SK-N-SH treated with all-trans-retinoic acid at 6 μM for 48 hours (cell line): ENCODE data around the gene TCN1.

Experiments used
- ATAC-seq: fragments of 200-7000 bp; cut with Tn5 transposase; 3 replicates; pipeline ENCODE4 v1.9.1; 2020; ENCODE audit warnings: mild to moderate bottlenecking, moderate library complexity
- ARNTL ChIP-seq: fragments of 450-650 bp; formaldehyde crosslinking; IDR thresholded peaks from 2 replicates; pipeline ENCODE4 v1.5.0; 2020; ENCODE audit warnings: low read depth, mild to moderate bottlenecking, moderate library complexity, borderline replicate concordance
- CREB5 ChIP-seq: fragments of 250-450 bp; sonication (Bioruptor Pico); IDR thresholded peaks from 2 replicates; pipeline ENCODE4 v1.5.1; 2020; ENCODE audit warnings: low read depth, mild to moderate bottlenecking, moderate library complexity
- CSRNP3 ChIP-seq: fragments of 250-450 bp; sonication (Bioruptor Pico); IDR thresholded peaks from 2 replicates; pipeline ENCODE4 v1.5.1; 2021; ENCODE audit warnings: mild to moderate bottlenecking, moderate library complexity
- ESRRG ChIP-seq: fragments of 250-450 bp; sonication (Bioruptor Pico); IDR thresholded peaks from 2 replicates; pipeline ENCODE4 v1.6.1; 2021; ENCODE audit warnings: mild to moderate bottlenecking
- GLIS3 ChIP-seq: fragments of 250-450 bp; sonication (Bioruptor Pico); IDR thresholded peaks from 2 replicates; pipeline ENCODE4 v1.5.0; 2020; ENCODE audit warnings: mild to moderate bottlenecking, moderate library complexity
- ISL1 ChIP-seq: fragments of 250-450 bp; sonication (Bioruptor Pico); IDR thresholded peaks from 2 replicates; pipeline ENCODE4 v2.1.2; 2022; ENCODE audit warnings: mild to moderate bottlenecking, moderate library complexity
- OSR1 ChIP-seq: fragments of 250-450 bp; sonication (Bioruptor Pico); IDR thresholded peaks from 2 replicates; pipeline ENCODE4 v1.8.0; 2022; ENCODE audit warnings: moderate library complexity, mild to moderate bottlenecking, inconsistent platforms
- PATZ1 ChIP-seq: fragments of 250-450 bp; sonication (Bioruptor Pico); IDR thresholded peaks from 2 replicates; pipeline ENCODE4 v1.8.0; 2020; ENCODE audit warnings: mild to moderate bottlenecking, moderate library complexity, borderline replicate concordance
- POU6F1 ChIP-seq: fragments of 250-450 bp; sonication (Bioruptor Pico); IDR thresholded peaks from 2 replicates; pipeline ENCODE4 v1.8.0; 2021; ENCODE audit warnings: low read depth, mild to moderate bottlenecking, moderate library complexity, borderline replicate concordance
- PPARA ChIP-seq: fragments of 250-450 bp; sonication (Bioruptor Pico); IDR thresholded peaks from 2 replicates; pipeline ENCODE4 v1.5.0; 2020; ENCODE audit warnings: mild to moderate bottlenecking, borderline replicate concordance
- SNAI2 ChIP-seq: fragments of 250-450 bp; sonication (Bioruptor Pico); IDR thresholded peaks from 2 replicates; pipeline ENCODE4 v1.5.0; 2020; ENCODE audit warnings: mild to moderate bottlenecking, moderate library complexity
- TOX ChIP-seq: fragments of 250-450 bp; sonication (Bioruptor Pico); IDR thresholded peaks from 2 replicates; pipeline ENCODE4 v1.8.0; 2021; ENCODE audit warnings: mild to moderate bottlenecking, moderate library complexity, borderline replicate concordance
- TSHZ2 ChIP-seq: fragments of 250-450 bp; sonication (Bioruptor Pico); IDR thresholded peaks from 2 replicates; pipeline ENCODE4 v1.5.0; 2020; ENCODE audit warnings: mild to moderate bottlenecking, moderate library complexity
- ZC3H10 ChIP-seq: fragments of 250-450 bp; sonication (Bioruptor Pico); IDR thresholded peaks from 2 replicates; pipeline ENCODE4 v1.5.1; 2021; ENCODE audit warnings: mild to moderate bottlenecking, moderate library complexity
- ZFP3 ChIP-seq: fragments of 250-450 bp; sonication (Bioruptor Pico); IDR thresholded peaks from 2 replicates; pipeline ENCODE4 v1.5.0; 2020; ENCODE audit warnings: mild to moderate bottlenecking, moderate library complexity
- ZFP30 ChIP-seq: fragments of 450-650 bp; formaldehyde crosslinking; IDR thresholded peaks from 2 replicates; pipeline ENCODE4 v1.5.0; 2022; ENCODE audit warnings: mild to moderate bottlenecking, moderate library complexity
- ZNF565 ChIP-seq: fragments of 450-650 bp; formaldehyde crosslinking; conservative IDR thresholded peaks from 2 replicates; pipeline ENCODE4 v1.5.0; 2020; ENCODE audit warnings: low read depth, mild to moderate bottlenecking, moderate library complexity
- ZNF70 ChIP-seq: fragments of 450-650 bp; formaldehyde crosslinking; IDR thresholded peaks from 2 replicates; pipeline ENCODE4 v1.5.0; 2020; ENCODE audit warnings: mild to moderate bottlenecking, moderate library complexity
- ZNF8 ChIP-seq: fragments of 450-650 bp; formaldehyde crosslinking; IDR thresholded peaks from 2 replicates; pipeline ENCODE4 v1.5.0; 2020; ENCODE audit warnings: mild to moderate bottlenecking, moderate library complexity

The TCN1 gene

GRCh38 chr11:59899532-59899931 lies 33.2 kb upstream of the TCN1 start:
- no peak for ATAC-seq
- TF ChIP-seq OSR1 (CRISPR knock-in tag) (no peak), ZNF8 (CRISPR knock-in tag) (no peak), SNAI2 (CRISPR knock-in tag) (no peak), ISL1 (CRISPR knock-in tag) (no peak), ZFP30 (CRISPR knock-in tag) (no peak), TOX (CRISPR knock-in tag) (no peak), CREB5 (CRISPR knock-in tag) (no peak), PPARA (CRISPR knock-in tag) (no peak), TSHZ2 (CRISPR knock-in tag) (no peak), ZNF70 (CRISPR knock-in tag) (no peak), ZC3H10 (CRISPR knock-in tag) (no peak), CSRNP3 (CRISPR knock-in tag) (no peak), ZFP3 (CRISPR knock-in tag) (no peak), PATZ1 (CRISPR knock-in tag) (no peak)

GRCh38 chr11:59898650-59899049 lies 32.4 kb upstream of the TCN1 start:
- TF ChIP-seq PPARA (CRISPR knock-in tag): no peak
- TF ChIP-seq OSR1 (CRISPR knock-in tag): no peak
- TF ChIP-seq TSHZ2 (CRISPR knock-in tag): no peak
- no peak for TF ChIP-seq CREB5 (CRISPR knock-in tag)
- no peak for TF ChIP-seq ESRRG (CRISPR knock-in tag)
- no peak for TF ChIP-seq GLIS3 (CRISPR knock-in tag)
- no peak for TF ChIP-seq ZC3H10 (CRISPR knock-in tag)
- no peak for TF ChIP-seq ZFP30 (CRISPR knock-in tag)
- no peak for TF ChIP-seq SNAI2 (CRISPR knock-in tag)
- no peak for TF ChIP-seq ZNF70 (CRISPR knock-in tag)
- TF ChIP-seq ARNTL (CRISPR knock-in tag): no peak
- TF ChIP-seq ZNF565 (CRISPR knock-in tag): no peak
- TF ChIP-seq POU6F1 (CRISPR knock-in tag): no peak
- TF ChIP-seq PATZ1 (CRISPR knock-in tag): no peak
- no peak for TF ChIP-seq CSRNP3 (CRISPR knock-in tag)
- TF ChIP-seq, all 23 proteins: peak for 0
- no peak for ATAC-seq
